ENCODE data around the gene VAV3. TPM values are rescaled to one million over a fixed set of nuclear protein-coding genes. Genes with fewer than 3 reads are reported as not detected.
A peak's percentile ranks its signal among the peaks of the same experiment; 100 is the strongest.

VAV3 gene
- total RNA-seq, 1 donor from 2014 or later = 2.6 TPM

DNA sequence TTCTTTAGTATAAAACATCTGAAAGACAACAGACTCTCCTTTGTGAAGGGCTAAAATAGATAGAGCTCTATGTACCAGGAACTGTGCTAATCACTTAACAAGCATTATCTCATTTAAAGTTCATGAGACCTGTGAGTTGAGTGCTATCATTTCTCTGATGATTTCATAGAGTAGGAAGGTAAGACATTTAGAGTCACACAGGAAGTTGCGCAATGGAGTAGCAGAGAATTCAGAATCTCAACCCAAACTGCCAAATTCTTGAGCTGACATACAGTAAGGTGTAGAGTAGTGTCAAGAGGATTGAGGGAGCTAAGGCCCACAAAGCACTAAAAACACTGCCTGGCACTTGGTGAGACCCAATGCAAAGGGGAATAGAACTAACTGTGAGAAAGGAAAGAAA, 439.8 kb downstream of the VAV3 start:
- Mint-ChIP-seq H3K4me1 (ENCODE audit: low read depth, unreplicated experiment) (peaks cover 5% of the 10 kb centered on the region), H3K9me3 (ENCODE audit: unreplicated experiment) (no peaks in the 10 kb centered on the region), H3K27ac (ENCODE audit: unreplicated experiment) (no peak overlapping the region), H3K27me3 (ENCODE audit: low read depth, unreplicated experiment) (no peaks in the 10 kb centered on the region), H3K36me3 (ENCODE audit: low read depth, unreplicated experiment) (no peaks in the 10 kb centered on the region), H3K4me3 (ENCODE audit: unreplicated experiment) (no peak overlapping the region)
- Histone ChIP-seq H3K36me3 (ENCODE audit: insufficient read depth, low read length) (no peaks in the 10 kb centered on the region), H3K27ac (ENCODE audit: low read depth, low read length) (no peak overlapping the region), H3K4me2 (ENCODE audit: low read length) (no peak overlapping the region), H2AFZ (ENCODE audit: low read depth, low read length) (no peak overlapping the region), H3K4me3 (ENCODE audit: insufficient read depth, low read depth, low read length) (no peak overlapping the region), H3K4me1 (ENCODE audit: insufficient read depth, low read length) (no peaks in the 10 kb centered on the region), H3K27me3 (ENCODE audit: insufficient read depth, low read length) (no peaks in the 10 kb centered on the region), H3K9ac (ENCODE audit: low read length) (no peak overlapping the region), H3K9me3 (ENCODE audit: insufficient read depth, low read depth, low read length) (no peaks in the 10 kb centered on the region), H4K20me1 (ENCODE audit: insufficient read depth, low read length) (no peaks in the 10 kb centered on the region), H3K79me2 (ENCODE audit: insufficient read depth, low read length) (no peaks in the 10 kb centered on the region)
- FAIRE-seq (no peak), DNase-seq (ENCODE audit: low read depth) (peak; percentile 18)
- TF ChIP-seq, protein P1, sequence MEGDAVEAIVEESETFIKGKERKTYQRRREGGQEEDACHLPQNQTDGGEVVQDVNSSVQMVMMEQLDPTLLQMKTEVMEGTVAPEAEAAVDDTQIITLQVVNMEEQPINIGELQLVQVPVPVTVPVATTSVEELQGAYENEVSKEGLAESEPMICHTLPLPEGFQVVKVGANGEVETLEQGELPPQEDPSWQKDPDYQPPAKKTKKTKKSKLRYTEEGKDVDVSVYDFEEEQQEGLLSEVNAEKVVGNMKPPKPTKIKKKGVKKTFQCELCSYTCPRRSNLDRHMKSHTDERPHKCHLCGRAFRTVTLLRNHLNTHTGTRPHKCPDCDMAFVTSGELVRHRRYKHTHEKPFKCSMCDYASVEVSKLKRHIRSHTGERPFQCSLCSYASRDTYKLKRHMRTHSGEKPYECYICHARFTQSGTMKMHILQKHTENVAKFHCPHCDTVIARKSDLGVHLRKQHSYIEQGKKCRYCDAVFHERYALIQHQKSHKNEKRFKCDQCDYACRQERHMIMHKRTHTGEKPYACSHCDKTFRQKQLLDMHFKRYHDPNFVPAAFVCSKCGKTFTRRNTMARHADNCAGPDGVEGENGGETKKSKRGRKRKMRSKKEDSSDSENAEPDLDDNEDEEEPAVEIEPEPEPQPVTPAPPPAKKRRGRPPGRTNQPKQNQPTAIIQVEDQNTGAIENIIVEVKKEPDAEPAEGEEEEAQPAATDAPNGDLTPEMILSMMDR (IDR thresholded peaks at IDR 0.05; ENCODE audit: insufficient read depth, low read depth, low read length) = no peak
- TF ChIP-seq EZH2 (IDR thresholded peaks at IDR 0.05; ENCODE audit: insufficient read depth, low read length) = no peak

- Histone ChIP-seq H3K4me2 (ENCODE audit: low read length) (no peak overlapping the region), H3K4me1 (ENCODE audit: insufficient read depth, low read length) (no peaks in the 10 kb centered on the region), H3K9ac (ENCODE audit: low read length) (no peak overlapping the region), H2AFZ (ENCODE audit: low read depth, low read length) (no peak overlapping the region), H3K4me3 (ENCODE audit: insufficient read depth, low read depth, low read length) (no peak overlapping the region), H3K36me3 (ENCODE audit: insufficient read depth, low read length) (no peaks in the 10 kb centered on the region), H3K79me2 (ENCODE audit: insufficient read depth, low read length) (no peaks in the 10 kb centered on the region), H3K27ac (ENCODE audit: low read depth, low read length) (no peak overlapping the region), H3K9me3 (ENCODE audit: insufficient read depth, low read depth, low read length) (no peaks in the 10 kb centered on the region), H3K27me3 (ENCODE audit: insufficient read depth, low read length) (no peaks in the 10 kb centered on the region), H4K20me1 (ENCODE audit: insufficient read depth, low read length) (no peaks in the 10 kb centered on the region)
- Mint-ChIP-seq H3K9me3 (ENCODE audit: unreplicated experiment) (no peaks in the 10 kb centered on the region), H3K4me3 (ENCODE audit: unreplicated experiment) (no peak overlapping the region), H3K27ac (ENCODE audit: unreplicated experiment) (no peak overlapping the region), H3K36me3 (ENCODE audit: low read depth, unreplicated experiment) (no peaks in the 10 kb centered on the region), H3K4me1 (ENCODE audit: low read depth, unreplicated experiment) (peaks cover 5% of the 10 kb centered on the region), H3K27me3 (ENCODE audit: low read depth, unreplicated experiment) (no peaks in the 10 kb centered on the region)
- FAIRE-seq = no peak
- no peak for DNase-seq (ENCODE audit: low read depth)
- TF ChIP-seq, protein P1 (IDR thresholded peaks at IDR 0.05; ENCODE audit: insufficient read depth, low read depth, low read length) = no peak
- TF ChIP-seq EZH2 (IDR thresholded peaks at IDR 0.05; ENCODE audit: insufficient read depth, low read length) = no peak
Measured at GRCh38 chr1:107524301-107524700, 440.7 kb downstream of the VAV3 start.

GRCh38 chr1:107523736-107524135, 441.2 kb downstream of the VAV3 start:
- Mint-ChIP-seq H3K36me3 (ENCODE audit: low read depth, unreplicated experiment) (no peaks in the 10 kb centered on the region), H3K9me3 (ENCODE audit: unreplicated experiment) (no peaks in the 10 kb centered on the region), H3K4me1 (ENCODE audit: low read depth, unreplicated experiment) (peaks cover 5% of the 10 kb centered on the region), H3K27ac (ENCODE audit: unreplicated experiment) (no peak overlapping the region), H3K4me3 (ENCODE audit: unreplicated experiment) (no peak overlapping the region), H3K27me3 (ENCODE audit: low read depth, unreplicated experiment) (no peaks in the 10 kb centered on the region)
- Histone ChIP-seq H3K4me2 (ENCODE audit: low read length) (no peak overlapping the region), H3K79me2 (ENCODE audit: insufficient read depth, low read length) (no peaks in the 10 kb centered on the region), H4K20me1 (ENCODE audit: insufficient read depth, low read length) (no peaks in the 10 kb centered on the region), H3K36me3 (ENCODE audit: insufficient read depth, low read length) (no peaks in the 10 kb centered on the region), H3K9me3 (ENCODE audit: insufficient read depth, low read depth, low read length) (no peaks in the 10 kb centered on the region), H3K27me3 (ENCODE audit: insufficient read depth, low read length) (no peaks in the 10 kb centered on the region), H3K4me1 (ENCODE audit: insufficient read depth, low read length) (no peaks in the 10 kb centered on the region), H3K27ac (ENCODE audit: low read depth, low read length) (no peak overlapping the region), H3K4me3 (ENCODE audit: insufficient read depth, low read depth, low read length) (no peak overlapping the region), H3K9ac (ENCODE audit: low read length) (no peak overlapping the region), H2AFZ (ENCODE audit: low read depth, low read length) (no peak overlapping the region)
- FAIRE-seq = no peak
- TF ChIP-seq, protein P1 (IDR thresholded peaks at IDR 0.05; ENCODE audit: insufficient read depth, low read depth, low read length) = no peak
- TF ChIP-seq EZH2 (IDR thresholded peaks at IDR 0.05; ENCODE audit: insufficient read depth, low read length) = no peak
- no peak for DNase-seq (ENCODE audit: low read depth)

Measured in astrocyte (in vitro differentiated cells and primary cell).